Fibroblast of lung (primary cell): ENCODE results near the gene PDXK. TPM values are rescaled to one million over a fixed set of nuclear protein-coding genes. Genes with fewer than 3 reads are reported as not detected.

ENCODE experiments used
- DNase-seq, 2 donors: peaks; one replicate each; pipeline versions ENCODE4 v3.0.0 to v3.0.0-alpha.2; 2010; ENCODE audit warnings: low read depth in 2 of 2
- H2AFZ ChIP-seq: 2 replicates; pipeline ENCODE4 v1.5.1; 2012; ENCODE audit warnings: low read length, control low read depth, inconsistent platforms
- H3K27ac ChIP-seq: 2 replicates; pipeline ENCODE4 v1.5.1; 2011; ENCODE audit warnings: low read length, control low read depth; ENCODE audit not compliant: insufficient read depth
- H3K27me3 ChIP-seq: 2 replicates; pipeline ENCODE4 v1.5.1; 2011; ENCODE audit warnings: mild to moderate bottlenecking, low read length; ENCODE audit not compliant: control insufficient read depth, insufficient read depth
- H3K36me3 ChIP-seq: 2 replicates; pipeline ENCODE4 v1.5.1; 2011; ENCODE audit warnings: low read length; ENCODE audit not compliant: control insufficient read depth, insufficient read depth
- H3K4me1 ChIP-seq: 2 replicates; pipeline ENCODE4 v1.5.1; 2011; ENCODE audit warnings: low read length; ENCODE audit not compliant: control insufficient read depth, insufficient read depth; ENCODE audit errors: extremely low read depth
- H3K4me2 ChIP-seq: 2 replicates; pipeline ENCODE4 v1.5.1; 2011; ENCODE audit warnings: low read length, control low read depth; ENCODE audit not compliant: insufficient read depth; ENCODE audit errors: extremely low read depth
- H3K4me3 ChIP-seq, 4 experiments: fragments of 200-600 bp in 1 of 4; sonication (generic) in 1 of 4; replicated peaks in 1 of 4; 2 replicates each; pipeline ENCODE4 v1.5.1; 2011 to 2016; ENCODE audit warnings: low read length in 4 of 4, low read depth in 3 of 4, mild to moderate bottlenecking in 3 of 4, control low read depth in 2 of 4, inconsistent platforms in 1 of 4, mixed read lengths in 1 of 4; ENCODE audit not compliant: insufficient read depth in 1 of 4; ENCODE audit errors: control extremely low read depth in 1 of 4
- H3K79me2 ChIP-seq: 2 replicates; pipeline ENCODE4 v1.5.1; 2012; ENCODE audit warnings: mild to moderate bottlenecking, low read length, inconsistent platforms; ENCODE audit not compliant: control insufficient read depth, insufficient read depth
- H3K9ac ChIP-seq: 2 replicates; pipeline ENCODE4 v1.5.1; 2011; ENCODE audit warnings: mild to moderate bottlenecking, low read length, control low read depth; ENCODE audit not compliant: insufficient read depth
- H3K9me3 ChIP-seq: 2 replicates; pipeline ENCODE4 v1.5.1; 2012; ENCODE audit warnings: low read depth, low read length; ENCODE audit not compliant: control insufficient read depth, insufficient read depth
- H4K20me1 ChIP-seq: 2 replicates; pipeline ENCODE4 v1.5.1; 2011; ENCODE audit warnings: low read length; ENCODE audit not compliant: control insufficient read depth, insufficient read depth; ENCODE audit errors: extremely low read depth
- CTCF ChIP-seq, 2 donors: IDR thresholded peaks in 1 of 2; conservative IDR thresholded peaks in 1 of 2; 1 replicate in 1 of 2; 2 replicates in 1 of 2; pipeline ENCODE4 v1.5.1; 2011 to 2012; ENCODE audit warnings: low read length in 2 of 2, control low read depth in 1 of 2, inconsistent platforms in 1 of 2, low read depth in 1 of 2, mild to moderate bottlenecking in 1 of 2
- EZH2 ChIP-seq: IDR thresholded peaks from 2 replicates; pipeline ENCODE4 v1.5.1; 2012; ENCODE audit warnings: low read length, control low read depth, mild to moderate bottlenecking; ENCODE audit errors: missing control alignments
- polyA plus RNA-seq, 2 donors: library from polyadenylated mRNA; depleted of rRNA in 1 of 2; stranded (reverse) in 1 of 2; unstranded in 1 of 2; fragments of >200 nt; gene quantifications; 2 replicates each; pipeline ENCODE4 v1.2.1, GENCODE V29; 2011 to 2012; ENCODE audit warnings: missing spikeins in 1 of 2
- total RNA-seq: library from RNA; depleted of rRNA; stranded (reverse); fragments of >200 nt; gene quantifications from 2 replicates; pipeline ENCODE4 v1.2.1, GENCODE V29; 2014

PDXK gene
- total and polyA plus RNA-seq, 2 donors (not counting 1 experiment from before 2014, with no cell fraction given), result 47.4 to 146 TPM

- Histone ChIP-seq H4K20me1 (no peaks in the 10 kb centered on the region), H3K27ac (no peak overlapping the region), H2AFZ (no peak overlapping the region), H3K9ac (no peak overlapping the region), H3K79me2 (no peaks in the 10 kb centered on the region), H3K4me3 (no peak overlapping the region), H3K4me2 (no peak overlapping the region), H3K4me1 (no peaks in the 10 kb centered on the region), H3K27me3 (no peaks in the 10 kb centered on the region), H3K36me3 (peaks cover 19% of the 10 kb centered on the region), H3K9me3 (no peaks in the 10 kb centered on the region)
- no peak for TF ChIP-seq EZH2
- TF ChIP-seq CTCF (conservative IDR thresholded peaks at IDR 0.05 in 1 of 2, IDR thresholded peaks at IDR 0.05 in 1 of 2; ENCODE audit: low read depth in 1 of 2, low read length in 2 of 2), result no peak
- no peak for DNase-seq
Measured at GRCh38 chr21:43745772-43746517, 27.0 kb downstream of the PDXK start.

- Histone ChIP-seq H3K36me3 (peaks cover 25% of the 10 kb centered on the region), H3K4me1 (no peaks in the 10 kb centered on the region)
Measured at GRCh38 chr21:43748622-43749021, 29.7 kb downstream of the PDXK start.

More at GRCh38 chr21:43748622-43749021, 29.7 kb downstream of the PDXK start:
- Histone ChIP-seq H3K4me2 (no peak overlapping the region), H3K27me3 (no peaks in the 10 kb centered on the region), H3K9me3 (no peaks in the 10 kb centered on the region), H2AFZ (no peak overlapping the region), H4K20me1 (no peaks in the 10 kb centered on the region), H3K9ac (no peak overlapping the region), H3K27ac (no peak overlapping the region), H3K79me2 (no peaks in the 10 kb centered on the region), H3K4me3 (no peak overlapping the region)
- DNase-seq, result no peak
- no peak for TF ChIP-seq EZH2
- no peak for TF ChIP-seq CTCF (conservative IDR thresholded peaks at IDR 0.05 in 1 of 2, IDR thresholded peaks at IDR 0.05 in 1 of 2; ENCODE audit: low read depth in 1 of 2, low read length in 2 of 2)
